LNCAP (cell line): ENCODE measurements around the gene SRPK3.

Experiments
- CTCF ChIP-seq: fragments of 450-650 bp; IDR thresholded peaks from 2 replicates; pipeline ENCODE4 v1.5.1; 2017; ENCODE audit warnings: mild to moderate bottlenecking

SRPK3 gene

DNA sequence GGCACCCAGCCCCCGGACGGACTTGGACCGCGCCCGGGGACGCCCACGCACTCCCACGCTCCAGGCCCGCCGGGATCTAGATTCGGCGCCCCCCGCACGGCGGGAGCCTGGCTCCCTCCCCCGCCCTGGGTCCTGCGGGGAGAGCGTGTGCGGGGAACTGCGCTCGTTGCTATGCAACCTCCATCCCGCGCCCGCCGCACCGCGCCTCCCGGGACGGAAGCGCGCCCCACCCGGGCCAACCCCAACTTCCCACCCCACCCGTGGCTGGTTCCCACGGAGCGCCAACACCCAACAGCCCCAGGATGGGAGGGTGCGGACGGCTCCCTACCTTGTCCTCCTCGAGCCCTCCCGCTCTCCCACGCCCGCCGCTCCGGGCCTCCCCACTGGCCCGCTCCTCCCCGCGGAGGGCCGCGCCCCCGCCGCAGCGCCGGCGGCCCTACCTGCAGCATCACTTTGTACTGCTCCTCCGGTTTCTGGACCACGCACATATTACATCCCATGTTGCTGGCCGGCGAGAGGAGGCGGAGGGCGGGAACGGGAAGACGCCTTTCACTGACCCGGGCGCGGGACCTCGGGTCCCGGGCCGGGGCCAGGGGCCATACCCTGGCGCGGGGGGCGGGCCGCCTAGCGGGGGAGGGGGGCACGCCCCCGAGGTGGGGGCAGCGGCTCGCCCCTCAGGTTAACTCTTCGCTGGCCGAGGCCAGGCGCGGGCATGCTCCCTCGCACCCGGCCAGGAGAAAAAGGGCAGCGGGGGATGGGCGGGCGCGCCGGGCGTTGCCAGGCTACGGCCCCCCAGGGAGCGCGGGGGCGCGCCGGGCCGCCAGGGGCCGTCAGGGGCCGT is 49.2 kb downstream of the SRPK3 start, which contains the start of gene PDZD4:
Gene PDZD4, minus strand, starts transcription at position 746 of the 841 bp plus-strand sequence. Its CDS starts 246 bp downstream, at position 500.
- TF ChIP-seq CTCF = no peak

DNA sequence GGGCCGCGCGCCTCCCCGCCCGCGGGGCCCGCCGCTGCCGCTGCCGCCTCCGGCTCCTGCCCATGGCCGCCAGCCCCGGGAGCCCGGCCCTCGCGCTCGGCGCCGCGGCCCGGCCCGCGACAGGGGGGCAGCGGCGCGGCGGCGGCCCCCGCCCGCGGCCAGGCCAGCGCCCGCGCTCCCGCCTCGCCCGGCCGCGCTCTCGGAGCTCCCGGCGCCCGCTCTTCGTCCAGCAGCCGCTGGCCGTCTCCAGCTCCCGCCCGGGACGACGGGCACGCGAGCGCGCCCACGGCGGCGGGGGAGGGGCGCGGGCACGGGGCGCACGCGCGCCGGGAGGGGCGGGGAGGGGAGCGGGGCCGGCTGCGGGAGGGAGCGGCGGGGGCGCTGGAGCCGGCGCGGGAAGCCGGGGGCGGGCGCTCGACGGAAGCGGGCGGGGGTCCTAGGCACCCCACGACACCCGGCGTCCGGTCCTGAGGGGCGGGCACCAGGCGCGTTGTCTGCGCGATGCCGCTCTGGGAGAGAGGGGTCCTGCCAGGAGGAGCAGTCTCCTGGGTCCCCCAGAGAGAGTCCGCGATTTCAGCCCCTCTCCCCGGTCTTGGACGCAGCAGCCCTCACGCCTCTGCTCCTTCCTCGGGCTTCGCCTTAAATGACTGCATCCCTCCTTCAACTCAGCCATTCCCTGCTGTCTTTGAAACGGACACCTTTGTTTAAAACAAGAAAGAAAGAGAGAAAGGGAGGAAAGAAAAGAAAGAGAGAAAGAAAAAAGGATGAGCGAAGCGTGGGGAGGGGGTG is 50.0 kb downstream of the SRPK3 start:
- no peak for TF ChIP-seq CTCF

- TF ChIP-seq CTCF = no peak
These were observed 50.7 kb downstream of the SRPK3 start for GRCh38 chrX:153831429-153832150.

DNA sequence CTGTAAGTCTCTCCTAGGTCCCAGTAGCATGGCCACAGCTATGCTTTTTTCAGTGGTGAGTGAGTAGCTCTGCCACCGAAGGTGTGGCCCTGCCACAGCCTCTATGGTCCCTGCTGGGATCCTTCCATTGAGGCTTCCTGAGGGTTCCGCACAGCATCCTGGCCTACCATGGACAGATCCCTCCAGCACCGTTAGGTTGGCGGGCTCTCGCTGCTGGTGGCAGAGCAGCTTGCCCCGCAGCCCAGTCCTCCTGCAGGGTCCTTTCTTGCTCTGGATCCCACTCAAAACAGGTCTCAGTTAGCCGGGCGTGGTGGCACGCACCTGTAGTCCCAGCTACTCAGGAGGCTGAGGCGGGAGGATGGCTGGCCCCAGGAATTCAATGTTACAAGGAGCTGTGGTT is 51.9 kb downstream of the SRPK3 start:
- TF ChIP-seq CTCF = no peak
